Inflammatory macrophage treated with lipopolysaccharide for 1 hour (primary cell): ENCODE results near the gene S1PR4.
"Not testable (repeated sequence)": the region's sequence is repeated elsewhere in the genome, so short reads cannot be mapped to it uniquely, and the experiment has no call there.

ENCODE experiments used
- DNase-seq, 2 donors: peaks; one replicate each; pipeline ENCODE4 v3.0.0-alpha.2; 2020 to 2022

Gene S1PR4

DNA sequence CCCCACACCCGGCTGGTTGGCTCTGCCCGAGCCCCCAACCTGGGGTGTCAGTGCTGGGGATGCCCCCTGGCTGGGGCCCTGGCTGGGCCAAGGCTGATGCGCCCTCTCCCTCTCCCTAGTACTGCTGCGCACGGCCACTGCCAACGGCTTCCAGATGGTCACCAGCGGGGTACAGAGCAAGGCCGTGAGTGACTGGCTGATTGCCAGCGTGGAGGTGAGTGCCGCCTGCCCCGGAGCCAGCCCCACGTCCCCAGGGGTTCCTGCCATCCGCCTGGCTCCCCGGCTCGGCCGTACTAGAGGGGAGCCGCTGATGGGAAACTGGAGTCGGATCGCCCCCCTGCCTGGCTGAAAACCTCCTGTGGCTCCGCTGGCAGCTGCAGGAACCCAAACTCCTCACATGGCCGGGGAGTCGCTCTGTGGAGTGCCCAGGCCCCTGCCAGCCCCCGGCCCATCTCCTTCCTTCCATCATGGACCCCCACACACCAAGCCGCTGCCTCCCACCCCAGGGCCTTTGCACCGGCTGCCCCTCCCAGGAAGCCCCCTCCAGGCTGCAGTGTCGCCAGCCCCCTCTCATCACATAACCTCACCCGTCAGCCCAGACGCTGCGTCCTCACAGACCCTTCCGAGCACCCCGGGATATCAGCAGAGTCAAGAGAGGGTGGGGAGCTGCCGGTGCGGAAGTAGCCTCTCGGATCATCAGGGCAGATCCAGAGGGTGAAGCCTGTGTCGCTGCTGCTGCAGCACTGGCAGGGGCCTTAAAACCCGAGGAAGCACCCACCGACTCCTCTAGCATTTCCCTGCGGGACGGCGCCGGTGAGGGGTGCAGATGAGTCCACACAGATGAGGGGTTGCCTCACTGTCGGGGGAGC, 17.7 kb downstream of the S1PR4 start:
- no peak for DNase-seq

DNA sequence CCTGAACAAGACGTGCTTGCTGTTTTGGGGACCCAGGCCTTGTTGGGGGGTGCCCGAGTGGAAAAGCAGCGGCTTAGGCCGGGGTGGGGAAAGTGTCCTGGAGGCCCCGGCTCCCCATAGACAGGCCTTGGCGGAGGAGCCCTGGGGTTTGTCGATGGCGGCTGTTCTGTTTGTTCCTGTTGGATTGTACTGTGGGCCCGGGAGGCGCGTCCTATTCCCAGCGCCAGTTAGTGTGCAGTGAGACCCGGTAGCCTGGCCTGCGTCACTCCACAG, 18.3 kb downstream of the S1PR4 start:
- DNase-seq = no peak

DNA sequence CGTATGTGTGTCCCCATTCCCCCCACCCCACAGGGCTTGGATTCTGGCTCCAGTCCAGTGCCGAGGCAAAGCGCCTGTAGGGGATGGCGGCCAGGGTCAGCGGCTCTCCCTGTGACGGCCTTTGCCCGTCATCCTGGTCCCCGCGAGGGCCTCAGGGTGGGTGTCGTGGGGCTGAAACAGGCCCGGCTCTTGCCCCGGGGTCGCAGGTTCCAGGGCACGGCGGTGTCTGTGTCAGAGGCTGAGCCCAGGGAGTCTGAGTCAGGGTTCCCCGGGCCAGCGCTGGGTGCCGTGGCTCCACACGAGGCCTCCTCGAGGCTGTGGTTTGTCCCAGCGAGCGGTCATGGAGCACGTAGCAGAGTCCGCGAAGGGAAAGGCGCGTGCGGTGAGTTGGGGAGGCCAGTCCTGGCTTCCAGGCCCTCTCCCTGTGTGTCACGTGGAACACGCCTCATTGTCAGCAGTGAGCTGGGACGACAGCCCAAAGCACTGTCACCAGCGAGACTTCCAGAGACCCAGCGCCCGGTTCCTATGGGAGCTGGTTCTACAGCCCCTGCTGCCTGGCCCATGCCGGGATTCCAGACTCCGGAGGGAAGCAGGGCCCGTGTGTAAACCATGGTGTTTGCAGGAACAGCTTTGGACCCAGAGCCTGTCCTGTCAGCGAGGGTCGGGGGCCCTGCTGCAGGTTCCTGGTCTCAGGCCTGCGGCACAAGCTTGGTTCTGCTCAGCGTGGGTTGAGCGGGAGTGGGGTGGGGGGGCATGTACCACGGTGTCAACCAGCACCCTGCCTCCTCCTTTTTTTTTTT, 20.5 kb downstream of the S1PR4 start:
- no peak for DNase-seq

DNA sequence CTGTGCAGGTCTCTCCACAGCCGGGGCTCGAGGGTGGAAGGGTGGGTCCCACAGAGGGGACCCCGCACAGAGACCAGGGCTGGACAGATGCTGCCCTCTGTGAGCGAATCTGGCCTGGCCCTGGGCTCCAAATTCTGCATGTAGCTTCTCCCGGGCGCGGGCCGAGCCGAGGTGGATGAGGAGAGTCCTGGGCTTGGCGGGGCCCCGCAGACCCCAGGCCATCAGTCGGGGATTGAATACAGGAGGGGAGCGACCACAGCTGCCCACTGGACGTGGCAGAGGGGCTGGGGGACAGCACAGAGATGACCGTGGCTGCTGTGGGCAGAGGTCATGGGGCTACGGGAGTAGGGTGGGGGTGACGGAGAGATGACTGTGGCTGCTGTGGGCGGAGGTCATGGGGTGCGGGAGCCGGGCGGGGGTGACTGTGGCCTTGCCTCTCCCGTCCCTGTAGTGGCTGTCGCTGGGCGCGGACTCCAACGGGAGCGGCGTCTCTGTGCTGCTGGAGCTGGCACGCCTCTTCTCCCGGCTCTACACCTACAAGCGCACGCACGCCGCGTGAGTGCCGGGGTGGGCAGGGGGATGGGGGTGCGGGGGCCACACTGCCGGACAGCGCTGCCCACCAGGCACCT, 22.6 kb downstream of the S1PR4 start:
- DNase-seq = peak; percentile 6 to 48

DNA sequence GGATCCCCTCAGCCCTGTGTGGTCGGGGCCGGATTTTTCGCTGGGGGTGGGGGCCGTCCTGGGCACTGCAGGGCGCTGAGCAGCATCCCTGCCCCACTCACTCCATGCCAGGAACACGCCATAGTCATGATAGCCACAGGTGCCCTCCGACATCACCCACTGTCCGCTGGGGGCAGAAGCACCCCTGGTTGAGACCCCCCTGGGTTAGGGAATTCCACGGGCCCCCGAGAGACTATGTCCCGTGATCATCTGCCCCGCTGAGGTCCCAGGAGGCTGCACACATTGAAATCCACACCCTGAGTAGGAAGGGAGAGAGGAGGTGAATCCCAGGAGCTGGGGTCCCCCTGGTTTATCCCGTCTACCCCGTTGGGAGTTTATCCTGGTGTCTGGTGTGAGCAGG, 23.3 kb downstream of the S1PR4 start:
- DNase-seq = no peak

DNA sequence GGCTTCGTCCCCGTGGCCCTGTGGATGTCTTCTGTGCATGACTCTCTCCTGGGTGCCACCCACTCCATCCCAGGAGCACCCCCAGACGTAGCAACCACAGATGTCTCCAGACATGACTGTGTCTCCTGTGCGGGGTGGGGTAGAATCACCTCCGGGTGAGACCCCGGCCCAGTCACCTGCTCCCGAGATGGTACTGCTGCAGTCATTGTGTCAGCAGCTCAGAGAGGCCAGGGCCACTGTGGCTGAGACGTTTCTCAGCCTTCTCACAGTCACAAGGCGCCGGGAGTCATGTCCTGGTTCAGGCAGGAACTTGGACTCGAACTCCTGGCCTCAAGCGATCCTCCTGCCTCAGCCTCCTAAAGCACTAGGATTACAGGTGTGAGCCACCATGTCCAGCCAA, 23.8 kb downstream of the S1PR4 start:
- DNase-seq = no peak

DNA sequence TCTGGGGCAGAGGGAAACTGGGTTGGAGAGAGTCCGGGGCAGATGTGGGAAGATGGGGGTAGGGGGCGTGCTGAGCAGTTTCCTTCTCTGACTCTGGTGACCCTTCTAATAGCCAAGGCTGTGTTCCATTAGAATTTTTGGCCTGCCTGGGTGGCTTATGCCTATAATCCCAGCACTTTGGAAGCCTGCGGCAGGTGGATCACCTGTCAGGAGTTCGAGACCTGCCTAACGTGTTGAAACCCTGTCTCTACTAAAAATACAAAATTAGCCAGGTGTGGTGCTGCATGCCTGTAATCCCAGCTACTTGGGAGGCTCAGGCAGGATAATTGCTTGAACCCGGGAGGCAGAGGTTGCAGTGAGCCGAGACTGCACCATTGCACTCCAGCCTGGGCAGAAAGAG, 24.3 kb downstream of the S1PR4 start:
- DNase-seq = not testable (repeated sequence)

DNA sequence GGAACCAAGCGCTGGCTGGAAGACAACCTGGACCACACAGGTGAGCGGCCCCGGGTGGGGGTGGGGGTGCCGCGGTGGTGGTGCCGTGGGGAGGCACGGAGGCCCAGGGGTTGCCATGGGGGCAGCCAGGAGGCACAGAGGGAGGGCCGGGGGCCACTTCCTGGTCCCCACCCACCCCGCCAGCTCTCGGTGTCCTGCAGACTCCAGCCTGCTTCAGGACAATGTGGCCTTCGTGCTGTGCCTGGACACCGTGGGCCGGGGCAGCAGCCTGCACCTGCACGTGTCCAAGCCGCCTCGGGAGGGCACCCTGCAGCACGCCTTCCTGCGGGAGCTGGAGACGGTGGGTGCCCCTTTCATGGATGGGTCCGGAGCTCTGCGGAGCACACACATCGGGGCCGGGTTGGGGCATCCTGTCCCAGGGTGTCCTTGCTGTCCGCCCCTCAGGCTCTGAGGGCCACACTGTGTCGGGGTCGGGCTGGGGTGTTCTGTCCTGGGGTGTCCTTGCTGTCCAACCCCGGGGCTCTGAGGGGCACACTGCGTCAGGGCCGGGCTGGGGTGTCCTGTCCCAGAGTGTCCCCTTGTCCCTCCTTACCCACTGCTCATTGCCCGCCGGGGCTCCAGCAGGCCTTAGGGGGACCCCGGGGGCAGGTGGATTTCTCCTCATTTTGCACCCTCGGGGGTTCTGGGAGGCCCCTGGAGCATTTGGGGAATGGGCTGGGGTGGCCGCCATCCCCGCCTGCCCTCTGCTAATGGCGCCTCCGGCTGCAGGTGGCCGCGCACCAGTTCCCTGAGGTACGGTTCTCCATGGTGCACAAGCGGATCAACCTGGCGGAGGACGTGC, 25.5 kb downstream of the S1PR4 start:
- DNase-seq = no peak

DNA sequence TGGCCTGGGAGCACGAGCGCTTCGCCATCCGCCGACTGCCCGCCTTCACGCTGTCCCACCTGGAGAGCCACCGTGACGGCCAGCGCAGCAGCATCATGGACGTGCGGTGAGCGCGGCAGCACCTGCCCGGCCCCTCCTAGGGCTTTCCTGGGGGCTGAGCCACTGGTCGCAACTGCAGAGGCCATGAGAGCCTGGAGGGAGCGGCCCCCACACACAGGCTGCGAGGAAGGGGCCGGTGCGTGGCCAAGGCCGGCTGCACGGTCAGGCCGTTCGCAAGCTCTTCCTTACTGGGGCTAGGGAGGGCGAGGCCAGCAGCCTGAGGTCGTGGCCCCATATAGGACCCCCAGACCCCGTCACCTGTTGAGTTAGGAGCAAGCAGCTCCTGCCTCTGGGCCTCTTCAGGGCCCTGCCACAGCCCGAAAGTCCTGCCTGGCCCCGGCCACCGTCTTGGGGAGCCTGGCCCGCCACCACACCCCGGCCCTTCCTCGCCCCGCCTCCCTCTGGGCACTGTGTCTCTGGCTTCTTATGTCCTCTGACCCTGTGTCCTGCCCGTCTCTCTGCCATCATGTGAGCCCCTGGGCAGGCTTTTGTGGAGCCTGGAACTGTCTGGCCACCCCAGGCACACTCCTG, 26.2 kb downstream of the S1PR4 start:
- DNase-seq = no peak

DNA sequence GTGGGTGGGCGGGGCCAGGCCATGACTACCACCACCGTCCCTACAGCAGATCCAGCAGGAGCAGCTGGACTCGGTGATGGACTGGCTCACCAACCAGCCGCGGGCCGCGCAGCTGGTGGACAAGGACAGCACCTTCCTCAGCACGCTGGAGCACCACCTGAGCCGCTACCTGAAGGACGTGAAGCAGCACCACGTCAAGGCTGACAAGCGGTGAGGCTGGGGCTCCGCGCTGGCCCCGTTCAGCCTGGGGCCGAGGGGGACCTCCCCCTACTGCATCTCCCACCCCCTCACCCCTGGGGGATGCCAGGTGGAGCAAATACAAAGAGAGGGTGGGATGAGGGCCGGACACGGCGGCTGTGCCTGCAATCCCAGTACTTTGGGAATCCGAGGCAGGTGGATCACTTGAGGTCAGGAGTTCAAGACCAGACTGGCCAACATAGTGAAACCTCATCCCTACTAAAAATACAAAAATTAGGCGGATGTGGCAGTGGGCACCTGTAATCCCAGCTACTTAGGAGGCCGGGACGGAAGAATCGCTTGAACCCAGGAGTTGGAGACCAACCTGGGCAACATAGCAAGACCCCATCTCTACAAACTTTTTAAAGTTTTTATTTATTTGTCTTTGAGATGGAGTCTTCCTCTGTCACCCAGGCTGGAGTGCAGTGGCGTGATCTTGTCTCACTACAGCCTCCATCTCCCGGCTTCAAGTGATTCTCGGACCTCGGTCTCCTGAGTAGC, 27.8 kb downstream of the S1PR4 start:
- no peak for DNase-seq

DNA sequence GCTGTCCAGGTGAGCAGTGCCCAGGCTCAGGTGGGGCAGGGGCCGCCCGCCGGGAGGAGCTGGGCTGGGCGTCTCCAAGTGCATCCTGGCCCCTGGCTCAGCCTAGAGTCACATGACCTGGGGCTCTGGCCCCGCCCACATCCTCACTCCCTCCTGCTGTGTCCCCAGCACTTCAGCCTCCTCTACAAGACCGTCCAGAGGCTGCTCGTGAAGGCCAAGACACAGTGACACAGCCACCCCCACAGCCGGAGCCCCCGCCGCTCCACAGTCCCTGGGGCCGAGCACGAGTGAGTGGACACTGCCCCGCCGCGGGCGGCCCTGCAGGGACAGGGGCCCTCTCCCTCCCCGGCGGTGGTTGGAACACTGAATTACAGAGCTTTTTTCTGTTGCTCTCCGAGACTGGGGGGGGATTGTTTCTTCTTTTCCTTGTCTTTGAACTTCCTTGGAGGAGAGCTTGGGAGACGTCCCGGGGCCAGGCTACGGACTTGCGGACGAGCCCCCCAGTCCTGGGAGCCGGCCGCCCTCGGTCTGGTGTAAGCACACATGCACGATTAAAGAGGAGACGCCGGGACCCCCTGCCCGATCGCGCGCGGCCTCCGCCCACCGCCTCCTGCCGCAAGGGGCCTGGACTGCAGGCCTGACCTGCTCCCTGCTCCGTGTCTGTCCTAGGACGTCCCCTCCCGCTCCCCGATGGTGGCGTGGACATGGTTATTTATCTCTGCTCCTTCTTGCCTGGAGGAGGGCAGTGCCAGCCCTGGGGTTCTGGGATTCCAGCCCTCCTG, 29.1 kb downstream of the S1PR4 start:
- no peak for DNase-seq

DNA sequence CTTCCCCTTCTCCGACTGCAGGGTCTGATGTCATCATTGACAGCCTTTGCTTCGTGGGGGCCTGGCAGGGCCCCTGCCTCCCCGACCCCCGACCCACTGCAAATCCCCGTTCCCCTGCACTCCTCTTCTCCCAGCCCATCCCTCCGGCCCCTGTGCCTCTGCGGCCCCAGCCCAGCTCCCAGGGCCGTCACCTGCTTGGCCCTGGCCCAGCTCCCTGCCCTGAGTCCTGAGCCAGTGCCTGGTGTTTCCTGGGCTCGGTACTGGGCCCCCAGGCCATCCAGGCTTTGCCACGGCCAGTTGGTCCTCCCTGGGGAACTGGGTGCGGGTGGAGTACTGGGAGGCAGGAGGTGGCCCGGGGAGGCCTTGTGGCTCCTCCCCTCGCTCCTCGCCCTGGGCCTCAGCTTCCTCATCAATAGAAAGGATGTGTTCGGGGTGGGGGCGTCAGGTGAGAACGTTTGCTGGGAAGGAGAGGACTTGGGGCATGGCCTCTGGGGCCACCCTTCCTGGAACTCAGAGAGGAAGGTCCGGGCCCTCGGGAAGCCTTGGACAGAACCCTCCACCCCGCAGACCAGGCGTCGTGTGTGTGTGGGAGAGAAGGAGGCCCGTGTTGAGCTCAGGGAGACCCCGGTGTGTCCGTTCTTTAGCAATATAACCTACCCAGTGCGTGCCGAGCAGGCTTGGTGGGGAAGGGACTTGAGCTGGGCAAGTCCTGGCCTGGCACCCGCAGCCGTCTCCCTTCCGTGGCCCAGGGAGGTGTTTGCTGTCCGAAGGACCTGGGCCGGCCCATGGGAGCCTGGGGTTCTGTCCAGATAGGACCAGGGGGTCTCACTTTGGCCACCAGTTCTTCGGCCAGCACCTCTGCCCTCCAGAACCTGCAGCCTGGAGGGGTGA, 30.0 kb downstream of the S1PR4 start:
- no peak for DNase-seq

DNA sequence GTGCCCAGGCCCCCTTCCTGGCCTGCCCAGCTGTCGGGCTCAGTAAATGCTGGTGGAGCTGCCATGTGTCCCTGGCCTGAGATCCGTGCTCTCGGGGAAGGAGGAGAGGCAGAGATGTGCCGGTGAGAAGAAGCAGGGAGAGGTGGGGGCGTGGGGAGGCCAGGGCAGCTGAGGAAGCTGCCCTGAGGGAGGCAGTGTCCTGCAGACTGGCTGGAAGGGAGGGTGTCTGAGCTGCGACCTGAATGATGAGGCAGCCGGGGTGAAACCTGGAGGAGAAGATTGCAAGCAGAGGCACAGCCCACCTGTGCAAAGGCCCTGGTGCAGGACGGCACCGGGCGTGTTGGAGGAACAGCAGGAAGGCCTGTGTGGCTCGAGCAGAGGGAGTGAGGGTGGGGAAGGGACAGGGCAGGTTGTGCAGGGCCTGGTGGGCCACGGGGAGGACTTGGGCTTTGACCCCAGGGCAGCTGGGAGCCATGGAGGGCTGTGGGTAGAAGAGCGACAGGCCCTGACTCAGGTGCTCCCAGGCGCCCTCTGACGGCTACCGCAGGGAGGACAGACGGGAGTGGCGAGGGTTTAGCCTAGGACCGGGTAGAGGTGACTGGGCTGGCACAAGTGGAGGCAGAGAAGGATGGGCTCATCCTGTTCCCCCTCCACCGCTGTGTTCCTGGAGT, 31.9 kb downstream of the S1PR4 start:
- DNase-seq = peak; percentile 40 to 79

DNA sequence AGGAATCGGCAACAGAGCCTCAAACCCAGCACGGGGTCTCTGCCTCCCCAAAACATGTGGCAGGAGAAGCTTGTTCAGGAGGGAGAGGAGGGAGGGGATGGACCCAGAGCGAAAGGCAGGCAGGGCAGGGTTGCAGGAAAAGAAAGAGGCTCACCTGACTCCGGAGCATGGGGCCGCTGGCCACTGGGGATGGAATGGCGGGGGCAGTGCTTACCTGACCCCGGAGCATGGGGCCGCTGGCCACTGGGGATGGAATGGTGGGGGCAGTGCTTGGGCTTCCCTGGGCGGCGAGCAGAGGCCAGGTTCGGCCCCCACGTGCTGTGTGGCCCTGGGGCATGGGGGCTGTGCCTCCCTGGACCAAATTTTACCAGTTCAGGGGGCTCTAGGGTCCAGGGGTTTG, 32.6 kb downstream of the S1PR4 start:
- DNase-seq = no peak

DNA sequence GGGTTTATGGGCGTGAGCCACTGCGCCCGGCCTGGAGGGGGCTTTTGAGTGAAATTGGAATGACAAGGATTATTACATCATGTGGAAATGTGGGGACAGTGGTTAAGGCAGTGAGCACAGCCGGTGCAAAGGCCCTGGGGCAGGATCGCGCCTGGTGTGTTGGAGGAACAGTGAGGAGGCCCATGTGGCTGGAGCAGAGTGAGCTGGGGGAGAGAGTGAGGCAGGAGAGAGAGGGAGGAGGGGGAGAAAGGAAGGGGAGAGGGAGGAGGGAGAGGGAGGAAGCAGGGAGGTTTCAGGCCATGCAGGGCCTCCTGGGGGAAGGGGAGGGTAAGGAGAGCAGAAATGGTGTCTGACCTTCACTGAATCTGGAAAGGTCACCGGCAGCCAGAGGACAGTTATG, 34.6 kb downstream of the S1PR4 start:
- DNase-seq = no peak

DNA sequence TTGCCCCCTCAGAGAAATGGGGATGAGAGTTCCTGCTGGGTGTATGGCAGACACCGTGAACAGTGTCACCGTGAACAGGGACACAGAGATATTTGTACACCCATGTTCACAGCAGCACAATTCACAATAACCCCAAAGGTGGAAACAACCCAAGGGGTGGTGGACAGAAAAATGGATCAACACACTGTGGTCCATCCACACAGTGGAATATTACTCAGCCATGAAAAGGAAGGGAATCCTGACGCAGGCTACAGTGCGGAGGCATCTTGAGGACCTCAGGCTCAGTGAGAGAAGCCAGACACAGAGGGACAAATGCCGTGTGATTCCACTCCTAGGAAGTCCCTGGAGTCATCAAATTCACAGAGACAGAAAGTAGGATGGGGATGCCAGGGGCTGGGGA, 38.3 kb downstream of the S1PR4 start:
- no peak for DNase-seq

DNA sequence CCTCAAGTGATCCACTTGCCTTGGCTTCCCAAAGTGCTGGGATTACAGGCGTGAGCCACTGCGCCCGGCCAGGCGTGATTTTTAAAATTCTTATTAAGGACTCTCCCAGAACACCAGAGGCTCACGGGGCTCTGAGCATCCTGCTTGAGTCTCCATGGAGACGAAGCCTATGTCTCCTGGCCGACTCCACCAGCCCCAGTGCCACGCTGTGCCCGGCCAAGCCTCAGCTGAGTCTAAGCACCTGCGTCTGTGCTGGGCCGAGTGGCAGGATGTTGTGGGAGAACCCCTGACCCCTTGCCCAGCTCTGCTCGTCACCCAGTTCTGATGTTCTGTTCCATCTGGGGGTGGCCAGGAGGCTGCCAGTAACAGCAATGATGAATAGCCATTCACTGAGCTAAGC, 42.0 kb downstream of the S1PR4 start:
- no peak for DNase-seq

DNA sequence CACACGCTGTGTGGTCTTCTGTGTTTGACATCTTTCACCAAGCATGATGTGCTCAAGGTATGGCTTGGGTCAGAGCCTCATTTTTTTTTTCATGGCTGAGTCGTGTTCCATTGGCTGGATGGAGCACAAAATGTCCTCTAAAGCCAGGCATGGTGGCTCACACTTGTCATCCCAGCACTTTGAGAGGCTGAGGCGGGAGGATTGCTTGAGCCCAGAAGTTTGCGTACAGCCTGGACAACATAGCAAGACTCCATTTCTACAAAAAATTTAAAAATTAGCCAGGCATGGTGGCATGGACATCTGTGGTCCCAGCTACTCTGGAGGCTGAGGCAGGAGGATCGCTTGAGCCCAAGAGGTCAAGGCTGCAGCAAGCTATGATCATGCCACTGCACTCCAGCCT, 43.0 kb downstream of the S1PR4 start:
- not testable (repeated sequence) for DNase-seq

DNA sequence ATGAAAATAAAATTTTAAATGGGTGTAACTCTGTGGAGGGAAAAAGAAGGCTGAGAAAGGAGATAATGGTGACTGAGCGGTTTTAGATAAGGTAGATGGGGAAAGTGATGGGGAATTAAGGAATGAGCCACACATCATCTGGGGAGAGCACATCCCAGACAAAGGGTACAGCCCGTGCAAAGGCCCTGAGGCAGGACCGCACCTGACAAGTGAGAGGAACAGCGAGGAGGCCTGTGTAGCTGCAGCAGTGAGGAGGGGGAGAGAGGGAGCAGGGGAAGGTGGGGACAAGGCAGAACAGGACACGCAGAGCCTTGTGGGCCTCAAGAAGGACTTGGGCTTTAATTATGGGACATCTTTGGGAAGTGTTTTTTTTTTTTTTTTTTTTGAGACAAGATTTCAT, 44.1 kb downstream of the S1PR4 start:
- DNase-seq = no peak
